GM18951 (cell line): ENCODE data around the gene KCNMB2.
"Not testable (repeated sequence)": the region's sequence is repeated elsewhere in the genome, so short reads cannot be mapped to it uniquely, and the experiment has no call there.

Experiments
- POLR2A ChIP-seq: IDR thresholded peaks from 4 replicates; pipeline ENCODE4 v1.6.1; 2011; ENCODE audit warnings: mild to moderate bottlenecking; ENCODE audit not compliant: insufficient read length, insufficient read depth; ENCODE audit errors: extremely low read depth
- in situ Hi-C: fragments of 300-500 bp; cut with MboI; formaldehyde crosslinking; loops from one replicate; pipeline ENCODE4 v1.12.0; 2022; ENCODE audit warnings: low sequenced_read_pairs, mixed read lengths, inconsistent platforms; ENCODE audit not compliant: unreplicated experiment

KCNMB2 gene

GRCh38 chr3:178529606-178530225 is 6.5 kb upstream of the KCNMB2 start:
- in situ Hi-C loops, result no loop called here
- no peak for TF ChIP-seq POLR2A

- in situ Hi-C loops, result no loop called here
Measured at GRCh38 chr3:178532476-178532875, 3.8 kb upstream of the KCNMB2 start.

DNA sequence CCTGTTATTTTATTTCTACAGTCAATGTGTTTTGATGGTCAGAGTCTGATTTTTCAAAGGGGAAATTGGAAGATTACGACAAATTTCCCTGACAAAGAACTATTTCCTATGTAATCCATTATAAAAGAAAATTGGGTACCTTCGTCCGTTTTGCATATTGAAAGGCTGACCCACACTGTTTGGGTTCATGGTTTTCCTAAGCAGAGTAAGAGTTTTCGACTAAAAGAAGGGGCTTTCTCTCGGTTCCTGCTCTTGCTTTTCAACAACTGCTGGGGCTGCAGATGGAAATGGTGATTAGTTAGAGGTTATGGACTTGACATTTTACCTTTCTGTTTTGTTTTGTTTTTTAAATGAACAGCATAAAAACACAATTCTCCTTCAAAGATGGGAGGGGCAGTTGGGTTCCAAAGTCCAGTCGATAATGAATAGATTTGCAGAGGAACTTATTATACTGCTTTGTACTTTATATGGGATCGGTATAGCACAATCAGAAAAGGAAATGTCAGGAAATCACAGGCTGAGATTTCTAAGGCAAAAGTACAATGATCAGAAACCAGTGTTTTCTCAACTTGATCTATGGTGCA is 978 bp downstream of the KCNMB2 start:
- in situ Hi-C loops, result no loop called here
- TF ChIP-seq POLR2A, result no peak

More at GRCh38 chr3:178532476-178532875, 3.8 kb upstream of the KCNMB2 start:
- TF ChIP-seq POLR2A, result no peak

GRCh38 chr3:178538056-178538455 is 1.8 kb downstream of the KCNMB2 start:
- in situ Hi-C loops, result no loop called here

GRCh38 chr3:178540184-178540583 is 3.9 kb downstream of the KCNMB2 start:
- TF ChIP-seq POLR2A, result no peak
- in situ Hi-C loops, result no loop called here

More at GRCh38 chr3:178538056-178538455, 1.8 kb downstream of the KCNMB2 start:
- TF ChIP-seq POLR2A, result no peak

- TF ChIP-seq POLR2A, result no peak
- in situ Hi-C loops, result no loop called here
Measured at GRCh38 chr3:178545337-178545736, 9.1 kb downstream of the KCNMB2 start.

DNA sequence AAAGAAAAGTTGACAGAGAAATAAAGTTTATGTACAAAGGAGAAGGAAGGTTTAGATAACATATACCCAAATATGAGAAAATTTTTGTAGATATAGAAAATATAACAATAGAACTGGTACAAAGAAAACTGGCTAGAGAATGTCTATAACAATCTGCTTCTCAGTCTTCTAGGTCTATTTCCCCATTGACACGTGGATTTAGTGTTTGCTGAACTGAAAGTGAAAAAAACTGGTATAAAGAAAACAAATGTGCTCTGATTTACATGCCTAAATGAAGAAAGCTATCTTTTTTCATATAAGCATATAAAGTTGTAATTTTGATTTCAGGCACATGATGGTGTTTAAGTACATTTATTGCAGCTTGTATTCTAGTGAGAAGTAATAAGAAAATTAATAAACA is 9.8 kb downstream of the KCNMB2 start:
- TF ChIP-seq POLR2A, result no peak
- in situ Hi-C loops, result no loop called here

DNA sequence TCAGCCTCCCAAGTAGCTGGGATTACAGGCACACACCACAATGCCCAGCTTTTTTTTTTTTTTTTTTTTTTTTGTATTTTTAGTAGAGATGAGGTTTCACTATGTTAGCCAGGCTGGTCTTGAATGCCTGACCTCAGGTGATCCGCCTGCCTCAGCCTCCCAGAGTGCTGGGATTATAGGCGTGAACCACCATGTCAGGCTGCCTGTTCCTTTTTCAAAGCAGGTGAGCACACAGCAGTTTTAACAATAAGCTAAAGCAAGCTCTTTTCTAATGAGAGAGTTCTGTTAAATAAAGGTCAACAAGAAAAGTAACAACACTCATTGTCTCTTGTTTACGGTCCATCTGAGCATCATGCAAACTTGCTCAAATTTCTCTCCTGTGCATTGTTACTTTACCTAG is 13.2 kb downstream of the KCNMB2 start:
- in situ Hi-C loops, result not testable (repeated sequence)

GRCh38 chr3:178551916-178552321 is 15.7 kb downstream of the KCNMB2 start:
- no peak for TF ChIP-seq POLR2A
- in situ Hi-C loops, result no loop called here

DNA sequence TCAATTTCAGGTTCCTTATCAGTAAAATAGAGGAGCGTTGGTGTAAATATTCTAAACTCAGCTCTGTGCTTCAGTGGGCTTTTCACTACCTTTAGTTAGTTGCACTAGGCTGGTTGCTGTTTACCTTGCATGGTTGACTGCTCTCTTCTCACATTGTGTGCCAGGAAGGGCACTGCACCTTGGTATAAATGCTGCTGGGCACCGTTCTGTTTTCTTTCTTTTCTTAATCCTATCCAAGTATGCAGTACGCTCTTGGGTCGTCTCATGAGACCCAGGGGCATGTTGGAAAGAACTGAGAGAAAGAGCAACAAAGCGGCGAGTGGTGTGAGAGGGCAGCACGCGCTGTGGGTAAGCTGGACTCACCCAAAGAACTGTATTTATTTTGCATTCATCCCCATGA is 22.4 kb downstream of the KCNMB2 start:
- in situ Hi-C loops, result no loop called here
- TF ChIP-seq POLR2A, result no peak

DNA sequence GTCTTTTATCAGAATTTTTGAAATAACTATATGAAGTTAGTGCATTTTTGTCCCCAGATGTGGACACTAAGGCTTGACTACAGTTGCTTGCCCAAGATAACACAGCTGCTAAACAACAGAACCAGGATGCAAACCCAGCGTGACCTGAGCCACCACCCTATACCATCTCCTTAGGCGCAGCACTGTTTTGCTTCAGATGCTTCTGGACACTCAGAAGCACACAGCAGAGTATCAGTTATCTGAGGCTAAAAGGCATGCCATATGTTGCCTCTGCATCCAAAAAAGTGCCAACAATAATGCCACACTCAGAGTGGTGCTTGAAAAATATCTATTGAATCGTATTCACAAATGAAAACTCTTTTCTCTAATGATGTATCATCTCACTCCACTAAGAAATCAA is 24.5 kb downstream of the KCNMB2 start:
- in situ Hi-C loops, result no loop called here

DNA sequence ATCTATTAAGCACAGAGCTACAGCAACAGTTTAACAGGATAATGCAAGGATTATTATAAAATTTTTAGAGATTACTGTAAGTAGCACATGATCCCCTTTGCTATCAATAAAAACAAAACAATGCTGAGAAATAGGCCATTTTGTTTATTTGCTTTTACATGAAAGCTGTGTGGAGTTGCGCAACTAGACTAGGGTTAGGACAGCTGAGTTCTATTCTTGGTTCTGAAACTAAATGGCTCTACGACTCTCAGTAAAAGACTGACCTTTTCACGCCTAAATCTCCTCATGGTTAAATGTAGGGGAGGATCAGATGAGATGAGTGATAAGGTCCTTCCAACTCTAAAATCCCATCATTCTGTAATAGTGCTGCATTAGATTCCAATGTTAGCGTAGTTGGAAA is 25.0 kb downstream of the KCNMB2 start:
- in situ Hi-C loops, result no loop called here
- TF ChIP-seq POLR2A, result no peak

More for the DNA sequence above, 24.5 kb downstream of the KCNMB2 start:
- TF ChIP-seq POLR2A, result no peak

- in situ Hi-C loops, result no loop called here
- no peak for TF ChIP-seq POLR2A
Measured at GRCh38 chr3:178562143-178562946, 26.1 kb downstream of the KCNMB2 start.

DNA sequence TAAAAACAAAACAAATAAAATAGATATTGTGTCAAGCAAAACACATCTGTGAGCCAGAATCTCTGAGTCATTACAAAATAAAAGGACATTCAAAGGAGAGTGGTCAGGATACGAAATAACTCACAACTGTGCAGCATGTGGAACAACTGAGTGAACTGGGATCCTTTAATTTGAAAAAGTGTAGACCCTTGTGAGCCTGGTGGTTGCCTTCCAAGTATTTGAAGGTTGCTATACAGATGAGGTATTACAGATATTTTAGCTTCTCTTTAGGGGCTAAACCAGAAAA is 26.7 kb downstream of the KCNMB2 start:
- in situ Hi-C loops, result no loop called here
- no peak for TF ChIP-seq POLR2A
